OCI-M2 (cell line): ENCODE data around the gene GPC5.
"Not testable (repeated sequence)": the region's sequence is repeated elsewhere in the genome, so short reads cannot be mapped to it uniquely, and the experiment has no call there.

Source experiments
- DNase-seq: peaks from one replicate; lab custom pipeline; 2025; ENCODE audit not compliant: unreplicated experiment; lab: John Stamatoyannopoulos, UW

GPC5 gene

GRCh38 chr13:91825516-91825915, 427.1 kb downstream of the GPC5 start:
- DNase-seq, result no peak

- DNase-seq, result no peak
Measured at GRCh38 chr13:91836553-91836952, 438.1 kb downstream of the GPC5 start.

GRCh38 chr13:91845612-91846011, 447.2 kb downstream of the GPC5 start:
- DNase-seq, result no peak

- no peak for DNase-seq
Measured at GRCh38 chr13:91863699-91864098, 465.3 kb downstream of the GPC5 start.

GRCh38 chr13:91868351-91868750, 469.9 kb downstream of the GPC5 start:
- DNase-seq, result no peak

- no peak for DNase-seq
Measured at GRCh38 chr13:91878491-91878890, 480.1 kb downstream of the GPC5 start.

- DNase-seq, result no peak
Measured at GRCh38 chr13:91879360-91879759, 480.9 kb downstream of the GPC5 start.

- DNase-seq, result no peak
Measured at GRCh38 chr13:91882918-91883317, 484.5 kb downstream of the GPC5 start.

GRCh38 chr13:91889641-91890040, 491.2 kb downstream of the GPC5 start:
- no peak for DNase-seq

- DNase-seq, result no peak
Measured at GRCh38 chr13:91891141-91891540, 492.7 kb downstream of the GPC5 start.

- DNase-seq, result no peak
Measured at GRCh38 chr13:91893040-91893439, 494.6 kb downstream of the GPC5 start.

GRCh38 chr13:91894316-91894715, 495.9 kb downstream of the GPC5 start:
- DNase-seq, result no peak

GRCh38 chr13:91896547-91896946, 498.1 kb downstream of the GPC5 start:
- no peak for DNase-seq

GRCh38 chr13:91898986-91899385, 500.6 kb downstream of the GPC5 start:
- DNase-seq, result not testable (repeated sequence)

- no peak for DNase-seq
Measured at GRCh38 chr13:91902291-91902690, 503.9 kb downstream of the GPC5 start.

- DNase-seq, result no peak
Measured at GRCh38 chr13:91904005-91904404, 505.6 kb downstream of the GPC5 start.

- DNase-seq, result no peak
Measured at GRCh38 chr13:91904597-91904996, 506.2 kb downstream of the GPC5 start.

- DNase-seq, result no peak
Measured at GRCh38 chr13:91907398-91907797, 509.0 kb downstream of the GPC5 start.

- no peak for DNase-seq
Measured at GRCh38 chr13:91909617-91910016, 511.2 kb downstream of the GPC5 start.

- DNase-seq, result no peak
Measured at GRCh38 chr13:91922969-91923592, 524.7 kb downstream of the GPC5 start.

- DNase-seq, result no peak
Measured at GRCh38 chr13:91930687-91931086, 532.3 kb downstream of the GPC5 start.

GRCh38 chr13:91934354-91934753, 535.9 kb downstream of the GPC5 start:
- DNase-seq, result no peak

- no peak for DNase-seq
Measured at GRCh38 chr13:91946498-91947070, 548.2 kb downstream of the GPC5 start.
